ENCODE results near the gene OR6C75. TPM values are rescaled to one million over a fixed set of nuclear protein-coding genes. Genes with fewer than 3 reads are reported as not detected.
A peak's percentile ranks its signal among the peaks of the same experiment; 100 is the strongest.
"Not testable (repeated sequence)": the region's sequence is repeated elsewhere in the genome, so short reads cannot be mapped to it uniquely, and the experiment has no call there.

The OR6C75 gene
- total and polyA plus RNA-seq, 2 experiments from 2014 or later = not detected

GRCh38 chr12:55355338-55355737 lies 7.4 kb upstream of the OR6C75 start:
- H3K4me2 ChIP-seq; H3F3A ChIP-seq (replicated peaks; ENCODE audit: low read depth); H3K4me1 ChIP-seq (ENCODE audit: insufficient read depth); ATAC-seq; H3K79me2 ChIP-seq (replicated peaks; ENCODE audit: insufficient read depth); H3K27me3 Mint-ChIP-seq (ENCODE audit: insufficient read depth, low read depth, poor library complexity); H3K4me3 ChIP-seq; H3K9me2 ChIP-seq (ENCODE audit: insufficient read depth); H3K9me3 Mint-ChIP-seq; H3K27ac Mint-ChIP-seq; H4K20me1 ChIP-seq (replicated peaks; ENCODE audit: insufficient read depth); H3K27me3 ChIP-seq (ENCODE audit: insufficient read depth); H3K36me3 ChIP-seq (ENCODE audit: insufficient read depth); H3K27ac ChIP-seq (ENCODE audit: low read depth); H3K36me3 Mint-ChIP-seq (ENCODE audit: low read depth); H3K4me3 Mint-ChIP-seq; DNase-seq (ENCODE audit: low spot score): not testable (repeated sequence)
- H2AFZ ChIP-seq = peak overlapping the region; percentile 83; the same call in 1 of the 2 replicates
- peaks cover 10% of the 10 kb centered on the region for H3K4me1 Mint-ChIP-seq

DNA sequence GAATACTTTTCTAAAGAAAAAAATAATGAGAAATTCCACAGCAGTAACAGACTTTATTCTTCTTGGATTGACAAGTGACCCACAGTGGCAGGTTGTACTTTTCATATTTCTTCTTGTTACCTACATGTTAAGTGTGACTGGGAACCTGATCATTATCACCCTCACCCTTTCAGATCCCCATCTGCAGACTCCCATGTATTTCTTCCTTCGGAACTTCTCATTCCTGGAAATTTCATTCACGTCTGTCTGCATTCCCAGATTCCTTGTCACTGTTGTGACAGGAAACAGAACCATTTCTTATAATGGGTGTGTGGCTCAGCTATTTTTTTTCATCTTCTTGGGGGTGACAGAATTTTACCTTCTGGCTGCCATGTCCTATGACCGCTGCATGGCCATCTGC lies 2.3 kb downstream of the OR6C75 start:
- TF ChIP-seq POLR2AphosphoS5 (IDR thresholded peaks at IDR 0.05; ENCODE audit: low read depth) (no peak), ZNF331 (CRISPR knock-in tag; IDR thresholded peaks at IDR 0.05; ENCODE audit: low read depth) (no peak), NANOG (IDR thresholded peaks at IDR 0.05; ENCODE audit: borderline replicate concordance) (no peak)
- TF ChIP-seq, protein P1, sequence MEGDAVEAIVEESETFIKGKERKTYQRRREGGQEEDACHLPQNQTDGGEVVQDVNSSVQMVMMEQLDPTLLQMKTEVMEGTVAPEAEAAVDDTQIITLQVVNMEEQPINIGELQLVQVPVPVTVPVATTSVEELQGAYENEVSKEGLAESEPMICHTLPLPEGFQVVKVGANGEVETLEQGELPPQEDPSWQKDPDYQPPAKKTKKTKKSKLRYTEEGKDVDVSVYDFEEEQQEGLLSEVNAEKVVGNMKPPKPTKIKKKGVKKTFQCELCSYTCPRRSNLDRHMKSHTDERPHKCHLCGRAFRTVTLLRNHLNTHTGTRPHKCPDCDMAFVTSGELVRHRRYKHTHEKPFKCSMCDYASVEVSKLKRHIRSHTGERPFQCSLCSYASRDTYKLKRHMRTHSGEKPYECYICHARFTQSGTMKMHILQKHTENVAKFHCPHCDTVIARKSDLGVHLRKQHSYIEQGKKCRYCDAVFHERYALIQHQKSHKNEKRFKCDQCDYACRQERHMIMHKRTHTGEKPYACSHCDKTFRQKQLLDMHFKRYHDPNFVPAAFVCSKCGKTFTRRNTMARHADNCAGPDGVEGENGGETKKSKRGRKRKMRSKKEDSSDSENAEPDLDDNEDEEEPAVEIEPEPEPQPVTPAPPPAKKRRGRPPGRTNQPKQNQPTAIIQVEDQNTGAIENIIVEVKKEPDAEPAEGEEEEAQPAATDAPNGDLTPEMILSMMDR (conservative IDR thresholded peaks at IDR 0.05; ENCODE audit: low read depth in 2 of 2) = no peak
- H3F3A ChIP-seq (replicated peaks; ENCODE audit: low read depth) = no peaks in the 10 kb centered on the region
- H3K9me3 Mint-ChIP-seq = no peaks in the 10 kb centered on the region

GRCh38 chr12:55372521-55372920 lies 9.7 kb downstream of the OR6C75 start:
- Histone ChIP-seq H3K4me3 (no peak overlapping the region), H4K20me1 (replicated peaks; ENCODE audit: insufficient read depth) (no peaks in the 10 kb centered on the region), H3K27me3 (ENCODE audit: insufficient read depth) (no peaks in the 10 kb centered on the region), H3K4me2 (no peak overlapping the region), H3K79me2 (replicated peaks; ENCODE audit: insufficient read depth) (no peaks in the 10 kb centered on the region), H3K36me3 (ENCODE audit: insufficient read depth) (no peaks in the 10 kb centered on the region), H3F3A (replicated peaks; ENCODE audit: low read depth) (no peaks in the 10 kb centered on the region), H3K27ac (ENCODE audit: low read depth) (no peak overlapping the region), H3K4me1 (ENCODE audit: insufficient read depth) (no peaks in the 10 kb centered on the region), H2AFZ (no peak overlapping the region), H3K9me2 (ENCODE audit: insufficient read depth) (no peaks in the 10 kb centered on the region)
- DNase-seq (ENCODE audit: low spot score) (no peak), ATAC-seq (no peak)
- Mint-ChIP-seq H3K4me3 (no peak overlapping the region), H3K27me3 (ENCODE audit: insufficient read depth, low read depth, poor library complexity) (no peaks in the 10 kb centered on the region), H3K4me1 (no peaks in the 10 kb centered on the region), H3K9me3 (no peaks in the 10 kb centered on the region), H3K27ac (no peak overlapping the region), H3K36me3 (ENCODE audit: low read depth) (no peaks in the 10 kb centered on the region)
- no peak for TF ChIP-seq CREB1 (CRISPR knock-in tag; IDR thresholded peaks at IDR 0.05; ENCODE audit: low read depth)
- TF ChIP-seq, protein P2, sequence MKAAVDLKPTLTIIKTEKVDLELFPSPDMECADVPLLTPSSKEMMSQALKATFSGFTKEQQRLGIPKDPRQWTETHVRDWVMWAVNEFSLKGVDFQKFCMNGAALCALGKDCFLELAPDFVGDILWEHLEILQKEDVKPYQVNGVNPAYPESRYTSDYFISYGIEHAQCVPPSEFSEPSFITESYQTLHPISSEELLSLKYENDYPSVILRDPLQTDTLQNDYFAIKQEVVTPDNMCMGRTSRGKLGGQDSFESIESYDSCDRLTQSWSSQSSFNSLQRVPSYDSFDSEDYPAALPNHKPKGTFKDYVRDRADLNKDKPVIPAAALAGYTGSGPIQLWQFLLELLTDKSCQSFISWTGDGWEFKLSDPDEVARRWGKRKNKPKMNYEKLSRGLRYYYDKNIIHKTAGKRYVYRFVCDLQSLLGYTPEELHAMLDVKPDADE (IDR thresholded peaks at IDR 0.05) = no peak
- no peak for TF ChIP-seq ZNF331 (CRISPR knock-in tag; IDR thresholded peaks at IDR 0.05; ENCODE audit: low read depth)
- TF ChIP-seq POLR2AphosphoS5 (IDR thresholded peaks at IDR 0.05; ENCODE audit: low read depth) = no peak
- no peak for TF ChIP-seq JUNB (IDR thresholded peaks at IDR 0.05; ENCODE audit: unreplicated experiment)
- TF ChIP-seq ZNF462 (CRISPR knock-in tag; IDR thresholded peaks at IDR 0.05) = no peak

More for the DNA sequence above, 2.3 kb downstream of the OR6C75 start:
- ATAC-seq (no peak), DNase-seq (ENCODE audit: low spot score) (no peak)
- Histone ChIP-seq H3K4me1 (ENCODE audit: insufficient read depth) (no peaks in the 10 kb centered on the region), H3K4me2 (no peak overlapping the region), H4K20me1 (replicated peaks; ENCODE audit: insufficient read depth) (no peaks in the 10 kb centered on the region), H2AFZ (no peak overlapping the region), H3K79me2 (replicated peaks; ENCODE audit: insufficient read depth) (no peaks in the 10 kb centered on the region), H3K4me3 (no peak overlapping the region), H3K27me3 (ENCODE audit: insufficient read depth) (no peaks in the 10 kb centered on the region), H3K36me3 (ENCODE audit: insufficient read depth) (no peaks in the 10 kb centered on the region), H3K27ac (ENCODE audit: low read depth) (no peak overlapping the region), H3K9me2 (ENCODE audit: insufficient read depth) (no peaks in the 10 kb centered on the region)
- H3K36me3 Mint-ChIP-seq (ENCODE audit: low read depth) = no peaks in the 10 kb centered on the region
- no peaks in the 10 kb centered on the region for H3K27me3 Mint-ChIP-seq (ENCODE audit: insufficient read depth, low read depth, poor library complexity)
- no peak overlapping the region for H3K27ac Mint-ChIP-seq
- H3K4me1 Mint-ChIP-seq = no peaks in the 10 kb centered on the region
- no peak overlapping the region for H3K4me3 Mint-ChIP-seq
